Activated CD4-positive, alpha-beta T cell treated with anti-CD3 and anti-CD28 coated beads, Interleukin-2, amount 50 U/mL, for 1 hour (primary cell): ENCODE results near the gene SUPT20H.
A peak's percentile ranks its signal among the peaks of the same experiment; 100 is the strongest.

Experiments used
- DNase-seq: peaks from one replicate; pipeline ENCODE4 v3.0.0-alpha.2; 2020

Gene SUPT20H

GRCh38 chr13:37058910-37059847, at the start of gene SUPT20H:
Gene SUPT20H, minus strand, starts transcription at chr13:37059688. Its CDS starts 8,198 bp downstream, at chr13:37051490.
- DNase-seq: peak; percentile 94

- no peak for DNase-seq
Measured at GRCh38 chr13:37109051-37109678, 49.7 kb upstream of the SUPT20H start.

- DNase-seq: no peak
Measured at GRCh38 chr13:37107868-37108267, 48.4 kb upstream of the SUPT20H start.

- DNase-seq: no peak
Measured at GRCh38 chr13:37107456-37107855, 48.0 kb upstream of the SUPT20H start.

- no peak for DNase-seq
Measured at GRCh38 chr13:37106642-37107041, 47.2 kb upstream of the SUPT20H start.

- DNase-seq: no peak
Measured at GRCh38 chr13:37105251-37105714, 45.8 kb upstream of the SUPT20H start, which contains the start of gene CSNK1A1L. Gene CSNK1A1L, minus strand, starts transcription at chr13:37105664. Its CDS starts 408 bp downstream, at chr13:37105256.

- no peak for DNase-seq
Measured at GRCh38 chr13:37102896-37103295, 43.4 kb upstream of the SUPT20H start.

- no peak for DNase-seq
Measured at GRCh38 chr13:37101201-37101600, 41.7 kb upstream of the SUPT20H start.

GRCh38 chr13:37100731-37101130, 41.2 kb upstream of the SUPT20H start:
- DNase-seq: no peak

- DNase-seq: no peak
Measured at GRCh38 chr13:37097076-37097475, 37.6 kb upstream of the SUPT20H start.

- DNase-seq: no peak
Measured at GRCh38 chr13:37094840-37095239, 35.4 kb upstream of the SUPT20H start.

- DNase-seq: no peak
Measured at GRCh38 chr13:37094099-37094498, 34.6 kb upstream of the SUPT20H start.

GRCh38 chr13:37091835-37092234, 32.3 kb upstream of the SUPT20H start:
- DNase-seq: no peak

GRCh38 chr13:37090912-37091311, 31.4 kb upstream of the SUPT20H start:
- no peak for DNase-seq

GRCh38 chr13:37089495-37089894, 30.0 kb upstream of the SUPT20H start:
- no peak for DNase-seq

GRCh38 chr13:37087486-37087885, 28.0 kb upstream of the SUPT20H start:
- DNase-seq: no peak

- DNase-seq: no peak
Measured at GRCh38 chr13:37085606-37086005, 26.1 kb upstream of the SUPT20H start.

GRCh38 chr13:37076818-37077217, 17.3 kb upstream of the SUPT20H start:
- no peak for DNase-seq

- no peak for DNase-seq
Measured at GRCh38 chr13:37075164-37075563, 15.7 kb upstream of the SUPT20H start.

GRCh38 chr13:37074703-37075102, 15.2 kb upstream of the SUPT20H start:
- no peak for DNase-seq

- DNase-seq: no peak
Measured at GRCh38 chr13:37072024-37072423, 12.5 kb upstream of the SUPT20H start.

- no peak for DNase-seq
Measured at GRCh38 chr13:37070956-37071355, 11.5 kb upstream of the SUPT20H start.

- DNase-seq: no peak
Measured at GRCh38 chr13:37070145-37070695, 10.7 kb upstream of the SUPT20H start.
